Keratinocyte (primary cell): ENCODE measurements around the gene AKAP6. TPM values are rescaled to one million over a fixed set of nuclear protein-coding genes. Genes with fewer than 3 reads are reported as not detected.

Experiments used
- DNase-seq: peaks from one replicate; pipeline ENCODE4 v3.0.0-alpha.2; 2011; ENCODE audit warnings: low read depth, missing footprints, low spot score
- FAIRE-seq: peaks from 2 replicates; lab custom pipeline; 2011; peaks lifted over from hg19 to GRCh38; lab: Jason Lieb, UNC
- H2AFZ ChIP-seq: 2 replicates; pipeline ENCODE4 v1.6.0; 2012; ENCODE audit warnings: low read length, control low read depth, inconsistent platforms; ENCODE audit not compliant: control insufficient read depth
- H3K27ac ChIP-seq: 2 replicates; pipeline ENCODE4 v1.5.1; 2011; ENCODE audit warnings: low read length; ENCODE audit not compliant: control insufficient read depth, insufficient read depth
- H3K27me3 ChIP-seq: 3 replicates; pipeline ENCODE4 v1.6.0; 2011; ENCODE audit warnings: low read length; ENCODE audit not compliant: control insufficient read depth, insufficient read depth; ENCODE audit errors: extremely low read depth
- H3K36me3 ChIP-seq, 2 experiments: 2 replicates in 1 of 2; 3 replicates in 1 of 2; pipeline ENCODE4 v1.5.1; 2011; ENCODE audit warnings: low read length in 2 of 2, mild to moderate bottlenecking in 1 of 2; ENCODE audit not compliant: control insufficient read depth in 2 of 2, insufficient read depth in 2 of 2; ENCODE audit errors: extremely low read depth in 1 of 2
- H3K4me1 ChIP-seq: 3 replicates; pipeline ENCODE4 v1.5.1; 2011; ENCODE audit warnings: low read length; ENCODE audit not compliant: control insufficient read depth, insufficient read depth; ENCODE audit errors: extremely low read depth
- H3K4me2 ChIP-seq: 3 replicates; pipeline ENCODE4 v1.6.0; 2011; ENCODE audit warnings: low read depth, low read length; ENCODE audit not compliant: control insufficient read depth, insufficient read depth; ENCODE audit errors: extremely low read depth
- H3K4me3 ChIP-seq, 3 experiments: fragments of 200-600 bp in 1 of 3; sonication (generic) in 1 of 3; 2 replicates in 2 of 3; 3 replicates in 1 of 3; pipeline ENCODE4 v1.5.1; 2011 to 2016; ENCODE audit warnings: low read length in 3 of 3, mild to moderate bottlenecking in 3 of 3, control low read depth in 2 of 3, inconsistent platforms in 1 of 3, low read depth in 1 of 3, mixed read lengths in 1 of 3, mixed run types in 1 of 3, moderate library complexity in 1 of 3; ENCODE audit not compliant: control insufficient read depth in 2 of 3, insufficient read depth in 2 of 3; ENCODE audit errors: extremely low read depth in 1 of 3
- H3K79me2 ChIP-seq: 2 replicates; pipeline ENCODE4 v1.6.0; 2012; ENCODE audit warnings: low read length; ENCODE audit not compliant: control insufficient read depth, insufficient read depth
- H3K9ac ChIP-seq: 3 replicates; pipeline ENCODE4 v1.6.0; 2011; ENCODE audit warnings: low read length; ENCODE audit not compliant: control insufficient read depth, insufficient read depth; ENCODE audit errors: extremely low read depth
- H3K9me1 ChIP-seq: 3 replicates; pipeline ENCODE4 v1.6.0; 2011; ENCODE audit warnings: low read length; ENCODE audit not compliant: control insufficient read depth, insufficient read depth; ENCODE audit errors: extremely low read depth
- H3K9me3 ChIP-seq: 2 replicates; pipeline ENCODE4 v1.5.1; 2012; ENCODE audit warnings: low read depth, low read length; ENCODE audit not compliant: control insufficient read depth
- H4K20me1 ChIP-seq: 3 replicates; pipeline ENCODE4 v1.6.0; 2011; ENCODE audit warnings: low read length; ENCODE audit not compliant: control insufficient read depth, insufficient read depth; ENCODE audit errors: extremely low read depth
- EZH2 ChIP-seq: IDR thresholded peaks from one replicate; pipeline ENCODE4 v1.6.1; 2012; ENCODE audit warnings: inconsistent platforms, mild to moderate bottlenecking, low read length, moderate library complexity
- dilution Hi-C: fragments of 300-500 bp; cut with MboI; formaldehyde crosslinking; loops from one replicate; pipeline ENCODE4 v1.7.0; 2020; ENCODE audit warnings: low sequenced_read_pairs; ENCODE audit not compliant: extremely low pct_ligation_motif_present
- polyA plus RNA-seq, 5 experiments: library from polyadenylated mRNA; depleted of rRNA in 3 of 5; stranded (reverse) in 3 of 5; stranded (forward) in 1 of 5; unstranded in 1 of 5; fragments of >200 nt; gene quantifications; 1 replicate in 1 of 5; 2 replicates in 3 of 5; 3 replicates in 1 of 5; pipeline versions ENCODE4 v1.2.1 to v1.2.3, GENCODE V29; 2011 to 2012; ENCODE audit warnings: missing spikeins in 2 of 5, low read depth in 1 of 5, low replicate concordance in 1 of 5
- TF ChIP-seq, protein P1 (sequence below), 3 experiments: IDR thresholded peaks in 1 of 3; conservative IDR thresholded peaks in 1 of 3; optimal IDR thresholded peaks in 1 of 3; 2 replicates in 2 of 3; 3 replicates in 1 of 3; pipeline versions ENCODE3 to v1.5.1; 2011; ENCODE audit warnings: low read length in 3 of 3, mild to moderate bottlenecking in 3 of 3, moderate library complexity in 2 of 3, control low read depth in 1 of 3, inconsistent platforms in 1 of 3; ENCODE audit not compliant: insufficient read depth in 2 of 3; ENCODE audit errors: extremely low read depth in 1 of 3

Gene AKAP6
- polyA plus RNA-seq, 1 donor (not counting 4 experiments of a cell fraction or from before 2014, with no cell fraction given), result 2.0 TPM

DNA sequence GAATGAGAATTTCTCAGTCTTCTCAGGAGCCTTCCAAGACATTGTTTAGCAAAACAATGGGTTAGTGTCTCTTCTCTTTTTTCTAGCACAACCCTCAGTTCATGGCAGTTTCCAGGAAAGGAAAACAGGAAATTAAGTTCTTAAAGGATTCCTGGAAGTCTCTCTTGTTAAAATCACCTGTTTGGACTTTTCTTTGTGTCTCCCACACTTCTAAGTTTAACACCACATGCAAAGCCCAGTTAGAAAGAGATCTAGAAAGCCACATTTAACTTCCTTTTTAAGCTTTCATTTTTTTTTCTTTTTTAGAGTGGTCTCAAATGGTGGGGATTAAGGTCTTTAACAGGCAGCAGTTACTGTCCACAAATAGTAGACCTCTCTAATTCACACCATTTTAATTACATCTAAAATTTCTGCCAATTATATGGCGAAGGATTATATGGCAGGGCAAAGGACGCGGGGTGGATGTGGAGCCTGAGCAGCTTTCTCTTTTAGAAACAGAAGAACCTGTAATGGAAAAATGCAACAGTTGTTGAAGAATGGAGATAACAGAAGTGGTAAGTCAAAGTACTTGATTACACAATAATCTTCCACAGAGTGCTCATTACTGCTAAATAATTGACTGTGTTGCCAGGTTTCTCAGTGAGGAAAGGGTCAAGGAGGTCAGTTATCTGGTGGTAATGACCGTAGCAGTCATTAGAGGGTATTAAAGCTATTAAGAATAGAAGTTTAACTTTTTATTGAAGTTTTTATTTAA, 298.6 kb downstream of the AKAP6 start:
- no peak overlapping the region for H3K27ac ChIP-seq
- dilution Hi-C loops, result no loop called here
- H3K27me3 ChIP-seq, result no peaks in the 10 kb centered on the region
- no peaks in the 10 kb centered on the region for H3K79me2 ChIP-seq
- H3K4me2 ChIP-seq, result no peak overlapping the region
- H4K20me1 ChIP-seq, result no peaks in the 10 kb centered on the region
- H3K9me3 ChIP-seq, result no peaks in the 10 kb centered on the region
- H3K4me1 ChIP-seq, result peaks cover 7% of the 10 kb centered on the region
- FAIRE-seq (no peak), DNase-seq (no peak)
- no peak for TF ChIP-seq EZH2
- TF ChIP-seq, protein P1, sequence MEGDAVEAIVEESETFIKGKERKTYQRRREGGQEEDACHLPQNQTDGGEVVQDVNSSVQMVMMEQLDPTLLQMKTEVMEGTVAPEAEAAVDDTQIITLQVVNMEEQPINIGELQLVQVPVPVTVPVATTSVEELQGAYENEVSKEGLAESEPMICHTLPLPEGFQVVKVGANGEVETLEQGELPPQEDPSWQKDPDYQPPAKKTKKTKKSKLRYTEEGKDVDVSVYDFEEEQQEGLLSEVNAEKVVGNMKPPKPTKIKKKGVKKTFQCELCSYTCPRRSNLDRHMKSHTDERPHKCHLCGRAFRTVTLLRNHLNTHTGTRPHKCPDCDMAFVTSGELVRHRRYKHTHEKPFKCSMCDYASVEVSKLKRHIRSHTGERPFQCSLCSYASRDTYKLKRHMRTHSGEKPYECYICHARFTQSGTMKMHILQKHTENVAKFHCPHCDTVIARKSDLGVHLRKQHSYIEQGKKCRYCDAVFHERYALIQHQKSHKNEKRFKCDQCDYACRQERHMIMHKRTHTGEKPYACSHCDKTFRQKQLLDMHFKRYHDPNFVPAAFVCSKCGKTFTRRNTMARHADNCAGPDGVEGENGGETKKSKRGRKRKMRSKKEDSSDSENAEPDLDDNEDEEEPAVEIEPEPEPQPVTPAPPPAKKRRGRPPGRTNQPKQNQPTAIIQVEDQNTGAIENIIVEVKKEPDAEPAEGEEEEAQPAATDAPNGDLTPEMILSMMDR (optimal IDR thresholded peaks at IDR 0.05 in 1 of 3, IDR thresholded peaks at IDR 0.05 in 1 of 3, conservative IDR thresholded peaks at IDR 0.05 in 1 of 3; ENCODE audit: extremely low read depth in 1 of 3, insufficient read depth in 2 of 3, low read length in 3 of 3), result no peak
- no peak overlapping the region for H3K4me3 ChIP-seq
- H2AFZ ChIP-seq, result no peak overlapping the region
- H3K9ac ChIP-seq, result no peak overlapping the region
- H3K36me3 ChIP-seq, result no peaks in the 10 kb centered on the region
- no peaks in the 10 kb centered on the region for H3K9me1 ChIP-seq

DNA sequence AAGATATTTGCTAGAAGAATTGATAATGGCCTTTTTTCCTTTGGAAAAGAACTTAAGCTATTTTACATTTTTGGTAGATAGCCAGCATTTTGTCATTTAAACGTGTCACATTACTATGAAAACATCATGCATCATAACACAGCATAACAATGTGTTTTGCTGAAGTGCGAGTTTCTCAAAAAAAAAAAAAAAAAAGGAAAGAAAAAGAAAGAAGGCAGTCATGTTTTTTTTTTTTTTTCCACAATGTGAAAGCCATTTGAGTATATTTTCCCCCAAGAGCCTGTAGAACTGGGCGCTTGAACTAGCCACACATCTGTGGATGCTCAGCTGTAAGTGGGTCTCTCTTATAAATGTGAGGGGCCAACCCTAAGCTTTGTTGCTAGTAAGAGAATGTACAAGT, 300.1 kb downstream of the AKAP6 start:
- H4K20me1 ChIP-seq, result no peaks in the 10 kb centered on the region
- H3K79me2 ChIP-seq, result no peaks in the 10 kb centered on the region
- H3K36me3 ChIP-seq, result no peaks in the 10 kb centered on the region
- H3K9me1 ChIP-seq, result no peaks in the 10 kb centered on the region
- no peaks in the 10 kb centered on the region for H3K9me3 ChIP-seq
- H3K4me1 ChIP-seq, result no peaks in the 10 kb centered on the region
- FAIRE-seq (no peak), DNase-seq (no peak)
- dilution Hi-C loops, result no loop called here
- no peak overlapping the region for H2AFZ ChIP-seq
- no peak overlapping the region for H3K27ac ChIP-seq
- TF ChIP-seq EZH2, result no peak
- TF ChIP-seq, protein P1 (optimal IDR thresholded peaks at IDR 0.05 in 1 of 3, IDR thresholded peaks at IDR 0.05 in 1 of 3, conservative IDR thresholded peaks at IDR 0.05 in 1 of 3; ENCODE audit: extremely low read depth in 1 of 3, insufficient read depth in 2 of 3, low read length in 3 of 3), result no peak
- H3K9ac ChIP-seq, result no peak overlapping the region
- no peaks in the 10 kb centered on the region for H3K27me3 ChIP-seq
- H3K4me3 ChIP-seq, result no peak overlapping the region
- H3K4me2 ChIP-seq, result no peak overlapping the region
